ENCODE data around the gene LMCD1. TPM values are rescaled to one million over a fixed set of nuclear protein-coding genes. Genes with fewer than 3 reads are reported as not detected.

LMCD1 gene
- total and polyA plus RNA-seq, 2 of the 8 experiments (the other 6 are each of a cell fraction or from before 2014, with no cell fraction given) = 12.3 to 26.5 TPM

DNA sequence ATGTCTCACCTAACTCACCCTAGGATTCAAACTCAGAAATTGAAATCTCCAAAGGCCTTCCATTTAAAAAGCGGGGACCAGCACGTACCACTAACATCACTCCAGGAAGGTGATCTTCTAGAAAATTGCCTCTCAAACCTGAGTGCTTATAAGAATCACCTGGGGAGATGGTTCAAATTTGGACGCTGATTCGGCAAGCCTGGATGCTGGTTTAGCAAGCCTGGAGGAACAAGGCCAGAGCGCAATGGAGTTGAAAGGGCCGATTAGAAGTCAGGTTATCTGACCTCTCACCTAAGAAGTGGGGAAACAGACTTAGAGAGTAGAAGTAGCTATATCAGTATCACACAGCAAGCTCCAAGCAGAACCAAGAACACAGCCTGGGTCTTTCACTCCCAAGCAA, 74.8 kb downstream of the LMCD1 start:
- Histone ChIP-seq H3K18ac (ENCODE audit: extremely low read depth, low read length) (no peak overlapping the region), H3K4me2 (ENCODE audit: insufficient read depth in 1 of 2, low read depth in 2 of 2, low read length in 2 of 2) (no peak overlapping the region), H3K4me3 (ENCODE audit: extremely low read depth in 1 of 4, insufficient read depth in 2 of 4, low read depth in 3 of 4, low read length in 4 of 4) (no peak overlapping the region), H2AK5ac (ENCODE audit: low read depth, low read length) (no peak overlapping the region), H3K4ac (replicated peaks; ENCODE audit: insufficient read length, low read depth, low read length) (no peak overlapping the region), H4K20me1 (replicated peaks in 1 of 2; ENCODE audit: control insufficient read depth in 1 of 2, insufficient read depth in 2 of 2, low read length in 2 of 2) (no peaks in the 10 kb centered on the region), H3K9ac (replicated peaks in 1 of 4; ENCODE audit: extremely low read depth in 1 of 4, low read depth in 3 of 4, low read length in 3 of 4) (no peak overlapping the region), H2BK12ac (ENCODE audit: low read depth, low read length) (no peak overlapping the region), H2BK15ac (ENCODE audit: low read length) (no peak overlapping the region), H3K27me3 (replicated peaks in 1 of 4; ENCODE audit: control insufficient read depth in 3 of 4, extremely low read depth in 1 of 4, insufficient read depth in 3 of 4, low read length in 3 of 4) (no peaks in the 10 kb centered on the region), H3K23me2 (ENCODE audit: low read depth, low read length) (no peaks in the 10 kb centered on the region), H3K56ac (replicated peaks; ENCODE audit: insufficient read length, low read depth, low read length) (no peak overlapping the region), H2AFZ (ENCODE audit: low read length) (no peak overlapping the region), H3K4me1 (replicated peaks in 1 of 4; ENCODE audit: control insufficient read depth in 3 of 4, insufficient read depth in 4 of 4, low read length in 3 of 4) (no peaks in the 10 kb centered on the region), H4K8ac (ENCODE audit: extremely low read depth, insufficient read depth, low read length) (no peak overlapping the region), H3K9me3 (ENCODE audit: insufficient read depth in 2 of 2, low read depth in 1 of 2, low read length in 1 of 2) (no peaks in the 10 kb centered on the region), H3K27ac (ENCODE audit: low read depth, low read length) (no peak overlapping the region), H2BK120ac (replicated peaks; ENCODE audit: low read depth, low read length) (no peak overlapping the region), H4K91ac (replicated peaks; ENCODE audit: insufficient read length, low read length) (no peak overlapping the region), H3K14ac (ENCODE audit: insufficient read length) (no peak overlapping the region), H2BK20ac (ENCODE audit: low read length) (no peak overlapping the region), H3K36me3 (ENCODE audit: control insufficient read depth in 2 of 4, insufficient read depth in 4 of 4, low read length in 3 of 4) (peaks cover 0 to 6% (median 1%) of the 10 kb centered on the region in 4 experiments; a peak in 1 of 8 replicates), H4K5ac (ENCODE audit: insufficient read length, low read depth, low read length) (no peak overlapping the region), H2BK5ac (ENCODE audit: low read depth, low read length) (no peak overlapping the region), H3K79me1 (ENCODE audit: low read depth, low read length) (no peaks in the 10 kb centered on the region), H3K23ac (ENCODE audit: insufficient read length) (no peak overlapping the region), H3K79me2 (ENCODE audit: control insufficient read depth in 1 of 2, insufficient read depth in 2 of 2, low read length in 2 of 2) (no peaks in the 10 kb centered on the region)
- ChIA-PET POLR2A (ENCODE audit: partially characterized antibody) (no interaction called here), CTCF (ENCODE audit: partially characterized antibody) (interaction anchor here (0.7 to 0.9 kb wide), 2 partner anchors 8 to 46 kb away, joined by 3 read pairs; no protein-coding TSS in a partner anchor)
- 97% methylated on average over 6 of the region's 6 CpGs; no CpG with 5 or more reads in 1 of the 2 experiments for WGBS, 2 experiments (ENCODE audit: extremely low coverage in 1 of 2, insufficient coverage in 1 of 2, insufficient read length in 1 of 2, insufficient replicate concordance in 2 of 2, low coverage in 1 of 2, low lambda C conversion rate in 2 of 2, missing lambda C conversion rate in 1 of 2)
- FAIRE-seq (no peak), DNase-seq (ENCODE audit: low read depth in 1 of 2, low spot score in 2 of 2) (no peak)
- TF ChIP-seq CREB1 (IDR thresholded peaks at IDR 0.05) (no peak), PHF8 (conservative IDR thresholded peaks at IDR 0.05; ENCODE audit: low read depth, low read length) (no peak), HDAC2 (IDR thresholded peaks at IDR 0.05; ENCODE audit: borderline replicate concordance in 1 of 2, low read depth in 2 of 2, low read length in 2 of 2) (no peak), TBP (IDR thresholded peaks at IDR 0.05; ENCODE audit: low read depth, low read length) (no peak), CTBP2 (IDR thresholded peaks at IDR 0.05; ENCODE audit: borderline replicate concordance, insufficient read depth, insufficient read length, low read length) (no peak), SP4 (IDR thresholded peaks at IDR 0.05; ENCODE audit: low read length) (no peak), RXRA (IDR thresholded peaks at IDR 0.05; ENCODE audit: insufficient read depth, low read depth, low read length) (no peak)
- TF ChIP-seq, protein P1, sequence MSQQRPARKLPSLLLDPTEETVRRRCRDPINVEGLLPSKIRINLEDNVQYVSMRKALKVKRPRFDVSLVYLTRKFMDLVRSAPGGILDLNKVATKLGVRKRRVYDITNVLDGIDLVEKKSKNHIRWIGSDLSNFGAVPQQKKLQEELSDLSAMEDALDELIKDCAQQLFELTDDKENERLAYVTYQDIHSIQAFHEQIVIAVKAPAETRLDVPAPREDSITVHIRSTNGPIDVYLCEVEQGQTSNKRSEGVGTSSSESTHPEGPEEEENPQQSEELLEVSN (IDR thresholded peaks at IDR 0.05) = no peak
- TF ChIP-seq, protein P2, sequence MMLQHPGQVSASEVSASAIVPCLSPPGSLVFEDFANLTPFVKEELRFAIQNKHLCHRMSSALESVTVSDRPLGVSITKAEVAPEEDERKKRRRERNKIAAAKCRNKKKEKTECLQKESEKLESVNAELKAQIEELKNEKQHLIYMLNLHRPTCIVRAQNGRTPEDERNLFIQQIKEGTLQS (IDR thresholded peaks at IDR 0.05; ENCODE audit: insufficient read depth, low read depth, low read length) = no peak
- TF ChIP-seq, protein P3, sequence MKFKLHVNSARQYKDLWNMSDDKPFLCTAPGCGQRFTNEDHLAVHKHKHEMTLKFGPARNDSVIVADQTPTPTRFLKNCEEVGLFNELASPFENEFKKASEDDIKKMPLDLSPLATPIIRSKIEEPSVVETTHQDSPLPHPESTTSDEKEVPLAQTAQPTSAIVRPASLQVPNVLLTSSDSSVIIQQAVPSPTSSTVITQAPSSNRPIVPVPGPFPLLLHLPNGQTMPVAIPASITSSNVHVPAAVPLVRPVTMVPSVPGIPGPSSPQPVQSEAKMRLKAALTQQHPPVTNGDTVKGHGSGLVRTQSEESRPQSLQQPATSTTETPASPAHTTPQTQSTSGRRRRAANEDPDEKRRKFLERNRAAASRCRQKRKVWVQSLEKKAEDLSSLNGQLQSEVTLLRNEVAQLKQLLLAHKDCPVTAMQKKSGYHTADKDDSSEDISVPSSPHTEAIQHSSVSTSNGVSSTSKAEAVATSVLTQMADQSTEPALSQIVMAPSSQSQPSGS (IDR thresholded peaks at IDR 0.05; ENCODE audit: low read length) = no peak

Measured in H1 (cell line).